Lower leg skin (tissue), 4 donors: ENCODE measurements around the gene NPR1. TPM values are rescaled to one million over a fixed set of nuclear protein-coding genes. Genes with fewer than 3 reads are reported as not detected.
A peak's percentile ranks its signal among the peaks of the same experiment; 100 is the strongest.

Experiments used
- DNase-seq, 2 donors: peaks; one replicate each; pipeline ENCODE4 v3.0.0-alpha.2; 2019; ENCODE audit warnings: low spot score in 2 of 2
- H3K4me3 ChIP-seq: fragments of 200-600 bp; sonication (generic); 2 replicates; pipeline ENCODE4 v1.5.1; 2017; ENCODE audit warnings: mild to moderate bottlenecking, low read depth; ENCODE audit not compliant: poor library complexity, severe bottlenecking
- POLR2A ChIP-seq, 2 donors: fragments of 450-650 bp; IDR thresholded peaks; one replicate each; pipeline ENCODE4 v1.6.1; 2016 to 2017; ENCODE audit warnings: antibody characterized with exemption in 2 of 2, mild to moderate bottlenecking in 1 of 2, moderate library complexity in 1 of 2
- WGBS, 2 donors: methylation state at CpG; one replicate each; pipeline ENCODE4 v1.1.5; 2018; 5-methylcytosine and 5-hydroxymethylcytosine counted together
- intact Hi-C: fragments of 100-400 bp; cut with DNase I; formaldehyde crosslinking; loops from one replicate; pipeline ENCODE4 v1.15.0; 2023; ENCODE audit warnings: low total_unique reads
- total RNA-seq, 4 donors: library from RNA; depleted of rRNA; stranded (reverse); fragments of >200 nt; gene quantifications; one replicate each; pipeline ENCODE4 v1.1.0, GENCODE V29; 2016
- TF ChIP-seq, protein P1 (sequence below), 3 donors: fragments of 450-650 bp; IDR thresholded peaks; one replicate each; pipeline ENCODE4 v1.5.1; 2016; ENCODE audit warnings: antibody characterized with exemption in 3 of 3, mild to moderate bottlenecking in 3 of 3, moderate library complexity in 2 of 3

Gene NPR1
- total RNA-seq, 4 donors from 2014 or later: 4.3 to 16.5 (median 7.7) TPM

DNA sequence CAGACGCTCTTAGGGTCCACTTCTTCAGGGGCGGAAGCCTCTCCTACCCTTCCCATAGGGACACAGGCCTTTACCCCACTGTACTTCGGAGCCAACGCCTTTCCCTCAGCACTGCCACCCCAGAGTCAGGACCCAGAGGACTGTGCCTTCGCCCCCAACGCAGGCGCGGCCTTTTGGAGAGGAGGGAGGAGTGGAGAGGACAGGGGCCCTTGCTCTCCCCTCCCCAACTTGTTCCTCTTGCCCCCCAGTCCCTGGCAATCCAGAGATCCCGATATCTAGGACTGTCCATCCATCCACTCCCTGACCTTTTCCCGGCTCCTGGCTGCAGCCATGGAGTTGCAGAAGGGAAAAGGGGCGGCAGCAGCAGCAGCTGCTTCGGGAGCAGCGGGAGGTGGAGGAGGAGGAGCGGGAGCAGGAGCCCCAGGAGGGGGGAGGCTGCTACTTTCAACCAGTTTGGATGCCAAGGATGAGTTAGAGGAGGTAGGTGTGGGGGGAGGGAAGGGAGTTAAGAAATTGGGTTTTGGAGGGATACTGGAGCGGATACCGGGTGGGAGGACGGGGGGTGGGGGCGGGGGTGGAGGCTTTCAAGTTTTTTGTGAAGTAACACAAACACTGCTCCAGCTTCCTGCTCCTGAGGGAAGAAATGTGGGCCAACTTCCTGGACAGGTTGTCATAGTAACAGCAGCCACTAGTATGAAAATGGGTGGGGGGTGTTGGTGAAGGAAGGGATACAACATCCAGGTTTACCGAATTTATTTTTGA, 50.0 kb downstream of the NPR1 start:
- H3K4me3 ChIP-seq: peak overlapping the region; percentile 71
- intact Hi-C loops: no loop called here
- no peak for TF ChIP-seq POLR2A (IDR thresholded peaks at IDR 0.05)
- TF ChIP-seq, protein P1, sequence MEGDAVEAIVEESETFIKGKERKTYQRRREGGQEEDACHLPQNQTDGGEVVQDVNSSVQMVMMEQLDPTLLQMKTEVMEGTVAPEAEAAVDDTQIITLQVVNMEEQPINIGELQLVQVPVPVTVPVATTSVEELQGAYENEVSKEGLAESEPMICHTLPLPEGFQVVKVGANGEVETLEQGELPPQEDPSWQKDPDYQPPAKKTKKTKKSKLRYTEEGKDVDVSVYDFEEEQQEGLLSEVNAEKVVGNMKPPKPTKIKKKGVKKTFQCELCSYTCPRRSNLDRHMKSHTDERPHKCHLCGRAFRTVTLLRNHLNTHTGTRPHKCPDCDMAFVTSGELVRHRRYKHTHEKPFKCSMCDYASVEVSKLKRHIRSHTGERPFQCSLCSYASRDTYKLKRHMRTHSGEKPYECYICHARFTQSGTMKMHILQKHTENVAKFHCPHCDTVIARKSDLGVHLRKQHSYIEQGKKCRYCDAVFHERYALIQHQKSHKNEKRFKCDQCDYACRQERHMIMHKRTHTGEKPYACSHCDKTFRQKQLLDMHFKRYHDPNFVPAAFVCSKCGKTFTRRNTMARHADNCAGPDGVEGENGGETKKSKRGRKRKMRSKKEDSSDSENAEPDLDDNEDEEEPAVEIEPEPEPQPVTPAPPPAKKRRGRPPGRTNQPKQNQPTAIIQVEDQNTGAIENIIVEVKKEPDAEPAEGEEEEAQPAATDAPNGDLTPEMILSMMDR (IDR thresholded peaks at IDR 0.05): no peak
- 1% methylated on average over 19 of the region's 19 CpGs for WGBS, 2 donors
- peak in 1 of 2 donors; percentile 33 for DNase-seq

DNA sequence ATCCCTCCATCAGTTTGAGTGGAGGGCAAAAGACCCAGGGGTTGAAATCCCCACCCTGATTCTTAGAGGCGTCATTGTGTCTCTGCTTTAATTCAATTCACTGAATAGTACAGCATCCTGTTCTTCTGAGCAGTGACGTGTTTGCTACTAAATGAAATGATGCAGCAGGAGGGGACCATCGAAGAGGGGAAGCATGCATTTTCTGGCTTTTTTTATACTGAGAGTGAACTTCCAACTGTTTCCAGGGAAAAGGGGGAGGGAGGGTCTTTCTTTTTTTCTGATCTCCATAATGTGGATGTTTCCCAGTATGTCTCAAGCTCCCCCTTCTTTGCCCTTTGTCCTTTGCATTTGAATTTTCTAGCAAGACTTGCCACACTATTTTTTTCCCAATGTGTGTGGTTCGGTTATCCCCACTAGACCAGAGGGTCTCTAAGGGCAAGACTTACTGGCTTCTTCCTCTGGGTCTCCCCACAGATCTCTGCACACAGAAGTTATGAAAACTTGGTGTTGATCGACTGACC, 52.0 kb downstream of the NPR1 start:
- intact Hi-C loops: no loop called here
- 58 to 67% methylated on average over 5 of the region's 5 CpGs for WGBS, 2 donors
- TF ChIP-seq, protein P1 (IDR thresholded peaks at IDR 0.05): no peak
- TF ChIP-seq POLR2A (IDR thresholded peaks at IDR 0.05): no peak
- no peak for DNase-seq
- H3K4me3 ChIP-seq: no peak overlapping the region

DNA sequence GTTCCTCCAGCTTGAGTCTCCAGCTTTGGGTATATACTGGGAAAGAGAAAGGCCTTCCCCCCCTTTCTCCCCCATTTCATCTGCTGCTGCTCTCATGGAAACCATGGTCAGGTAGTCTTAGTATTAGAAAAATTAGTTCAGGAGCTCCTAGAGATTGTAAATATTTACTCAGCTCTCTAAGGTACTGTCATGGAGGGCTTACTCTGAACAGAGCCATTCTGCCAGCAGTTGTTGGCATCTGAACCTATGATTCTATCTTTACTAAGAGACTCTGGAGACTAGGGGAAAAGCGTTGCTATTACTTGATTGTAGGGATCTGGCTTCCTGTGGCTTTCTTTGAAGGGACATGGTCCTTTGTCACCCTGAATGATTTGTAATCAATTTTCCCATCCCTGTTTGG, 55.5 kb downstream of the NPR1 start:
- WGBS, 2 donors: 44 to 48% methylated on average over 1 of the region's 1 CpG

DNA sequence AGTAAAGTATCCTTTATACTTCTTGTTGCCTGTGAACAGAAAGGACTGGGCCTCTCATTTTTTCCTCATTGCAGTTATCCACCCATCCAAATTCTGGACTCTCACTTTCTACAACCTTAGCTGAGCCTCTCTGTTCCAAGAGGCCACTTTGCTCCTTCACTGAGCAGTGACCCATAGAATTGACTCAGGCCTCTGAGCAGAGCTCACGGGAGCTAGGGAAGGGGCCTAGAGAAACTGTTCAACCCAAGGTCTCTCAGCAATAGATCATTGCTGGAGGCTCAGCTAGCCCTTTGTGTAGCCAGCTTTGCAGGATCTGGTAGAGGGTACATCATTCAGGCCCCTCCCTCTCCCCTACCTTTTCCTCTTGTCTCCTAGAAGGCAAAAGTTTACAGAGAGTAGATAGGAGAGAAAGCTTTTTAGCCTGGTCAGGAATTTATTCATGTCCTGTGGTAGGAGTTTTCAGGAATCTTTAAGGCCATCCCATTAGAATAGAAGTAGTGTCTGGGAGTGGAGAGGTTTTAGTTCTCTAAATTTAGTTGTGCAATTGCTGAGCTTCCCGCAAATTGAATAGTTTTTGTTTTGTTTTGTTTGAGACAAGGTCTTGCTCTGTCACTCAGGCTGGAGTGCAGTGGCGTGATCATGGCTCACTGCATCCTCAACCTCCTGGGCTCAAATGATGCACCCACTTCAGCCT, 56.1 kb downstream of the NPR1 start:
- intact Hi-C loops: no loop called here
- no peak for DNase-seq
- 86 to 92% methylated on average over 3 of the region's 3 CpGs for WGBS, 2 donors
- no peak overlapping the region for H3K4me3 ChIP-seq
- TF ChIP-seq, protein P1 (IDR thresholded peaks at IDR 0.05): no peak
- no peak for TF ChIP-seq POLR2A (IDR thresholded peaks at IDR 0.05)

More for the DNA sequence above, 55.5 kb downstream of the NPR1 start:
- intact Hi-C loops: no loop called here
- DNase-seq: no peak
- H3K4me3 ChIP-seq: no peak overlapping the region
- TF ChIP-seq POLR2A (IDR thresholded peaks at IDR 0.05): no peak
- TF ChIP-seq, protein P1 (IDR thresholded peaks at IDR 0.05): no peak

DNA sequence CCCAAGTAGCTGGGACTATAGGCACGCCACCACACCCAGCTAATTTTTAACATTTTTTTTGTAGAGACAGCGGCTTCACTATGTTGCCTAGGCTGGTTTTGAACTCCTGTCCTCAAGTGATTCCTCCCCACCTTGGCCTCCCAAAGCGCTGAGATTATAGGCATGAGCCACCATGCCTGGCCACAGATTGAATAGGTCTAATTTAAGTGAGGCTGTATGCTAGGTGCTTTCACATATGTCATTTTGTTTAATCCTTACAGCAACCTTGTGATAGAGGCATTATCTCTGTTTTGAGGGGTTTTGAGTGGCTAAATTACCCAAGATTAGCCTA, 56.6 kb downstream of the NPR1 start:
- intact Hi-C loops: no loop called here
- 90 to 92% methylated on average over 3 of the region's 3 CpGs for WGBS, 2 donors
- TF ChIP-seq, protein P1 (IDR thresholded peaks at IDR 0.05): no peak
- TF ChIP-seq POLR2A (IDR thresholded peaks at IDR 0.05): no peak
- DNase-seq: no peak
- no peak overlapping the region for H3K4me3 ChIP-seq
